ENCODE results near the gene TTC19.

The TTC19 gene

GRCh38 chr17:16002708-16003260, 3.2 kb downstream of the TTC19 start:
- Histone ChIP-seq H3K27ac (replicated peaks) (no peak overlapping the region), H3K27me3 (ENCODE audit: insufficient read depth, poor library complexity, severe bottlenecking) (no peaks in the 10 kb centered on the region), H3K4me3 (replicated peaks; ENCODE audit: insufficient read depth, low read length) (no peak overlapping the region)
- TF ChIP-seq, protein P1, sequence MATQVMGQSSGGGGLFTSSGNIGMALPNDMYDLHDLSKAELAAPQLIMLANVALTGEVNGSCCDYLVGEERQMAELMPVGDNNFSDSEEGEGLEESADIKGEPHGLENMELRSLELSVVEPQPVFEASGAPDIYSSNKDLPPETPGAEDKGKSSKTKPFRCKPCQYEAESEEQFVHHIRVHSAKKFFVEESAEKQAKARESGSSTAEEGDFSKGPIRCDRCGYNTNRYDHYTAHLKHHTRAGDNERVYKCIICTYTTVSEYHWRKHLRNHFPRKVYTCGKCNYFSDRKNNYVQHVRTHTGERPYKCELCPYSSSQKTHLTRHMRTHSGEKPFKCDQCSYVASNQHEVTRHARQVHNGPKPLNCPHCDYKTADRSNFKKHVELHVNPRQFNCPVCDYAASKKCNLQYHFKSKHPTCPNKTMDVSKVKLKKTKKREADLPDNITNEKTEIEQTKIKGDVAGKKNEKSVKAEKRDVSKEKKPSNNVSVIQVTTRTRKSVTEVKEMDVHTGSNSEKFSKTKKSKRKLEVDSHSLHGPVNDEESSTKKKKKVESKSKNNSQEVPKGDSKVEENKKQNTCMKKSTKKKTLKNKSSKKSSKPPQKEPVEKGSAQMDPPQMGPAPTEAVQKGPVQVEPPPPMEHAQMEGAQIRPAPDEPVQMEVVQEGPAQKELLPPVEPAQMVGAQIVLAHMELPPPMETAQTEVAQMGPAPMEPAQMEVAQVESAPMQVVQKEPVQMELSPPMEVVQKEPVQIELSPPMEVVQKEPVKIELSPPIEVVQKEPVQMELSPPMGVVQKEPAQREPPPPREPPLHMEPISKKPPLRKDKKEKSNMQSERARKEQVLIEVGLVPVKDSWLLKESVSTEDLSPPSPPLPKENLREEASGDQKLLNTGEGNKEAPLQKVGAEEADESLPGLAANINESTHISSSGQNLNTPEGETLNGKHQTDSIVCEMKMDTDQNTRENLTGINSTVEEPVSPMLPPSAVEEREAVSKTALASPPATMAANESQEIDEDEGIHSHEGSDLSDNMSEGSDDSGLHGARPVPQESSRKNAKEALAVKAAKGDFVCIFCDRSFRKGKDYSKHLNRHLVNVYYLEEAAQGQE (IDR thresholded peaks at IDR 0.05; ENCODE audit: insufficient replicate concordance, low read depth): no peak
- TF ChIP-seq SPI1 (IDR thresholded peaks at IDR 0.05; ENCODE audit: borderline replicate concordance, low read depth) (no peak), GABPA (IDR thresholded peaks at IDR 0.05; ENCODE audit: low read depth) (no peak), POLR2AphosphoS5 (IDR thresholded peaks at IDR 0.05; ENCODE audit: low read depth) (no peak)
- TF ChIP-seq, protein P2, sequence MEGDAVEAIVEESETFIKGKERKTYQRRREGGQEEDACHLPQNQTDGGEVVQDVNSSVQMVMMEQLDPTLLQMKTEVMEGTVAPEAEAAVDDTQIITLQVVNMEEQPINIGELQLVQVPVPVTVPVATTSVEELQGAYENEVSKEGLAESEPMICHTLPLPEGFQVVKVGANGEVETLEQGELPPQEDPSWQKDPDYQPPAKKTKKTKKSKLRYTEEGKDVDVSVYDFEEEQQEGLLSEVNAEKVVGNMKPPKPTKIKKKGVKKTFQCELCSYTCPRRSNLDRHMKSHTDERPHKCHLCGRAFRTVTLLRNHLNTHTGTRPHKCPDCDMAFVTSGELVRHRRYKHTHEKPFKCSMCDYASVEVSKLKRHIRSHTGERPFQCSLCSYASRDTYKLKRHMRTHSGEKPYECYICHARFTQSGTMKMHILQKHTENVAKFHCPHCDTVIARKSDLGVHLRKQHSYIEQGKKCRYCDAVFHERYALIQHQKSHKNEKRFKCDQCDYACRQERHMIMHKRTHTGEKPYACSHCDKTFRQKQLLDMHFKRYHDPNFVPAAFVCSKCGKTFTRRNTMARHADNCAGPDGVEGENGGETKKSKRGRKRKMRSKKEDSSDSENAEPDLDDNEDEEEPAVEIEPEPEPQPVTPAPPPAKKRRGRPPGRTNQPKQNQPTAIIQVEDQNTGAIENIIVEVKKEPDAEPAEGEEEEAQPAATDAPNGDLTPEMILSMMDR (IDR thresholded peaks at IDR 0.05; ENCODE audit: insufficient read depth, low read length): no peak
- DNase-seq (ENCODE audit: low read depth in 1 of 2, low spot score in 1 of 2): no peak

DNA sequence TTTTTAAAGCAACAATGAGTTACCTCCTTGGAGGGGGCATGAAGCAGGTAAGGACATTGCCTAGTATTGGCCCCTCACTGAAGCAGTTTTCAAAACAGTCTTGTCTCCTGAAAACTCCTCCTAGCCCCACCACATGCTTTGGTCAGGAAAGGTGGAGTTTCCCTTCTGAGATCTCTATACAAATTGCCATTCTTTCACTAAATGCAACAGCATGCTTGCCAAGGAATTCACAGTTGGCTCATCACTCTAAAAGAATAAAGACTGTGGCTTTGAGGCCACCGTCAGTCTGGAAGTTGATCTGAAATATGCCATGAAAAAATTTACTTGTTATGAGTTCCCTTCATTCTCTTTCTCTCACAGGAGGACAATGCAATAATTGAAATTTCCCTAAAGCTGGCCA, 4.2 kb downstream of the TTC19 start:
- DNase-seq (ENCODE audit: low read depth in 1 of 2, low spot score in 1 of 2): no peak
- TF ChIP-seq SPI1 (IDR thresholded peaks at IDR 0.05; ENCODE audit: borderline replicate concordance, low read depth): no peak
- TF ChIP-seq POLR2AphosphoS5 (IDR thresholded peaks at IDR 0.05; ENCODE audit: low read depth): no peak
- TF ChIP-seq, protein P1 (IDR thresholded peaks at IDR 0.05; ENCODE audit: insufficient replicate concordance, low read depth): no peak
- TF ChIP-seq, protein P2 (IDR thresholded peaks at IDR 0.05; ENCODE audit: insufficient read depth, low read length): no peak
- TF ChIP-seq GABPA (IDR thresholded peaks at IDR 0.05; ENCODE audit: low read depth): no peak
- H3K27me3 ChIP-seq (ENCODE audit: insufficient read depth, poor library complexity, severe bottlenecking): no peaks in the 10 kb centered on the region
- no peak overlapping the region for H3K4me3 ChIP-seq (replicated peaks; ENCODE audit: insufficient read depth, low read length)
- no peak overlapping the region for H3K27ac ChIP-seq (replicated peaks)

GRCh38 chr17:16005636-16006035, 6.0 kb downstream of the TTC19 start:
- Histone ChIP-seq H3K27ac (replicated peaks) (no peak overlapping the region), H3K27me3 (ENCODE audit: insufficient read depth, poor library complexity, severe bottlenecking) (no peaks in the 10 kb centered on the region), H3K4me3 (replicated peaks; ENCODE audit: insufficient read depth, low read length) (no peak overlapping the region)
- TF ChIP-seq GABPA (IDR thresholded peaks at IDR 0.05; ENCODE audit: low read depth): no peak
- TF ChIP-seq POLR2AphosphoS5 (IDR thresholded peaks at IDR 0.05; ENCODE audit: low read depth): no peak
- TF ChIP-seq SPI1 (IDR thresholded peaks at IDR 0.05; ENCODE audit: borderline replicate concordance, low read depth): no peak
- TF ChIP-seq, protein P1 (IDR thresholded peaks at IDR 0.05; ENCODE audit: insufficient replicate concordance, low read depth): no peak
- TF ChIP-seq, protein P2 (IDR thresholded peaks at IDR 0.05; ENCODE audit: insufficient read depth, low read length): no peak
- DNase-seq (ENCODE audit: low read depth in 1 of 2, low spot score in 1 of 2): no peak
